Brain microvascular endothelial cell (primary cell): ENCODE results near the gene LSM14A.

Experiments
- DNase-seq: peaks from one replicate; pipeline ENCODE4 v3.0.0-alpha.2; 2020
- H3K27ac ChIP-seq: fragments of 250-450 bp; sonication (Bioruptor Pico); 2 replicates; pipeline ENCODE4 v1.5.1; 2020; ENCODE audit warnings: mild to moderate bottlenecking, moderate library complexity
- H3K27me3 ChIP-seq: fragments of 250-450 bp; sonication (Bioruptor Pico); replicated peaks from 2 replicates; pipeline ENCODE4 v1.5.1; 2020; ENCODE audit warnings: mild to moderate bottlenecking
- H3K36me3 ChIP-seq: fragments of 250-450 bp; sonication (Bioruptor Pico); replicated peaks from 2 replicates; pipeline ENCODE4 v1.5.1; 2020; ENCODE audit warnings: mild to moderate bottlenecking
- H3K4me3 ChIP-seq: 2 replicates; pipeline ENCODE4 v1.5.1; 2011; ENCODE audit warnings: low read depth, mild to moderate bottlenecking, control low read depth, low read length, moderate library complexity
- in situ Hi-C: cut with HindIII; loops from 2 replicates; pipeline ENCODE4 v1.10.0; 2017; ENCODE audit warnings: low sequenced_read_pairs, low pct_ligation_motif_present
- TF ChIP-seq, protein P1 (sequence below): IDR thresholded peaks from 2 replicates; pipeline ENCODE4 v1.5.1; 2011; ENCODE audit warnings: low read depth, mild to moderate bottlenecking, moderate library complexity, low read length, control low read depth, inconsistent platforms; ENCODE audit errors: missing control alignments

Gene LSM14A

DNA sequence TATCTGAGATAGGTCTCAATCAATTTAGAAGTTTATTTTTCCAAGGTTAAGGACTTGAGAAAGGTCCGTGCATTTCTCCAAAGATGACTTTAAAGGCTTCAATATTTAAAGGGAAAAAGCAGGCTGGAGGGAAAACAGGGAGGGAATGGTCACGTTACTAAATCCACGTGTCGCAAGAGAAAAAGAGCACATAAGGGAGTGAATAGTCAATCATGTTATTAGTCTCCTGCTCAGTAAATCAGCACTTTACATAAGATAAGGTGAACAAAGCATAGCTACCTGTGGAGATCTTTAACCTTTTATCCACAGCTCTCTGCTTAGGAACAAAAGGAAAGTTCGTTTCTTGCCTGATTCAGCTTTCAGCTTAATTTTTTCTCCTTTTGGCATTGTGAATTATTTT is 31.3 kb upstream of the LSM14A start:
- DNase-seq: no peak
- H3K36me3 ChIP-seq: no peaks in the 10 kb centered on the region
- TF ChIP-seq, protein P1, sequence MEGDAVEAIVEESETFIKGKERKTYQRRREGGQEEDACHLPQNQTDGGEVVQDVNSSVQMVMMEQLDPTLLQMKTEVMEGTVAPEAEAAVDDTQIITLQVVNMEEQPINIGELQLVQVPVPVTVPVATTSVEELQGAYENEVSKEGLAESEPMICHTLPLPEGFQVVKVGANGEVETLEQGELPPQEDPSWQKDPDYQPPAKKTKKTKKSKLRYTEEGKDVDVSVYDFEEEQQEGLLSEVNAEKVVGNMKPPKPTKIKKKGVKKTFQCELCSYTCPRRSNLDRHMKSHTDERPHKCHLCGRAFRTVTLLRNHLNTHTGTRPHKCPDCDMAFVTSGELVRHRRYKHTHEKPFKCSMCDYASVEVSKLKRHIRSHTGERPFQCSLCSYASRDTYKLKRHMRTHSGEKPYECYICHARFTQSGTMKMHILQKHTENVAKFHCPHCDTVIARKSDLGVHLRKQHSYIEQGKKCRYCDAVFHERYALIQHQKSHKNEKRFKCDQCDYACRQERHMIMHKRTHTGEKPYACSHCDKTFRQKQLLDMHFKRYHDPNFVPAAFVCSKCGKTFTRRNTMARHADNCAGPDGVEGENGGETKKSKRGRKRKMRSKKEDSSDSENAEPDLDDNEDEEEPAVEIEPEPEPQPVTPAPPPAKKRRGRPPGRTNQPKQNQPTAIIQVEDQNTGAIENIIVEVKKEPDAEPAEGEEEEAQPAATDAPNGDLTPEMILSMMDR: no peak

DNA sequence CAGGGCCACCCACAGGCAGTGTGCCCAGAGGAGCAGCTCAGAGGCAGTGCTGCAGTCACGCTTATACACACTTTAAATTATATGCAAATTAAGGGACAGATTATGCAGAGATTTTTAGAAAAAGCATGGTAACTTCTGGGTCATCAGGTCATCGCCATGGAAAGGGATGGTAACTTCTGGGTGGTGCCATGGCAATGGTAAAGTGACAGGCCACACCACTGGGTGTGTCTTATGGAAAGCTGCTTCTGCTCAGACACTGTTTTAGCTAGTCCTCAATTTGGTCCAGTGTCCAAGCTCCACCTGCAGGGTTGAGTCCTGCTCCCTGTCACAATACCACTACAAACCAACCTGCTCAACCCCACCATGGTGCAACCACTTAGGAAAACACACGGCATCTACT is 29.9 kb upstream of the LSM14A start:
- Histone ChIP-seq H3K27me3 (no peaks in the 10 kb centered on the region), H3K27ac (no peak overlapping the region), H3K4me3 (no peak overlapping the region), H3K36me3 (no peaks in the 10 kb centered on the region)
- TF ChIP-seq, protein P1: no peak
- in situ Hi-C loops: no loop called here
- DNase-seq: no peak

More for the DNA sequence above, 31.3 kb upstream of the LSM14A start:
- Histone ChIP-seq H3K4me3 (no peak overlapping the region), H3K27ac (no peak overlapping the region), H3K27me3 (no peaks in the 10 kb centered on the region)
- in situ Hi-C loops: no loop called here

DNA sequence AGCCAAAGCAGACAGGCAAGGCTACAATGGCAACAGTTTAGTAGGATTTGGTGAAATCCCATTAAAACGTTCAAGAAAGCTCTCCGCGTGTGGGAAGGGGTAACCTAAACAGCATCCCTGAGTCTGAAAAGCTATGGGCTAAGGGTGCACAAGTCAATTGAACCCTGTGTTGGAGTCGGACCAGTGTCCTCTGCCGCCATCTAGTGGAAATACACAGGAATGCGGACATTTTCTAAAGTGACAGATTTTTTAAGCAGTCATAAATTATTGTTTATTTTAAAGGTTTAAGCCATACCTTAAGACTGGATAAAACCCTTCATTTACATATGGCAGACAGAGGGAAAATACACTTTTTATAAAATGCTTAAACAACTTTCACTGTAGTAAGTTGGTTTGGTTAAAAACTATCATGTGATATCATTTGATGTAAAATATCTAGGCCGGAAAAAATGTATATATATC is 26.5 kb upstream of the LSM14A start:
- Histone ChIP-seq H3K27ac (no peak overlapping the region), H3K27me3 (no peaks in the 10 kb centered on the region), H3K4me3 (no peak overlapping the region), H3K36me3 (no peaks in the 10 kb centered on the region)
- TF ChIP-seq, protein P1: peak; percentile 82
- DNase-seq: peak; percentile 58
- in situ Hi-C loops: no loop called here

DNA sequence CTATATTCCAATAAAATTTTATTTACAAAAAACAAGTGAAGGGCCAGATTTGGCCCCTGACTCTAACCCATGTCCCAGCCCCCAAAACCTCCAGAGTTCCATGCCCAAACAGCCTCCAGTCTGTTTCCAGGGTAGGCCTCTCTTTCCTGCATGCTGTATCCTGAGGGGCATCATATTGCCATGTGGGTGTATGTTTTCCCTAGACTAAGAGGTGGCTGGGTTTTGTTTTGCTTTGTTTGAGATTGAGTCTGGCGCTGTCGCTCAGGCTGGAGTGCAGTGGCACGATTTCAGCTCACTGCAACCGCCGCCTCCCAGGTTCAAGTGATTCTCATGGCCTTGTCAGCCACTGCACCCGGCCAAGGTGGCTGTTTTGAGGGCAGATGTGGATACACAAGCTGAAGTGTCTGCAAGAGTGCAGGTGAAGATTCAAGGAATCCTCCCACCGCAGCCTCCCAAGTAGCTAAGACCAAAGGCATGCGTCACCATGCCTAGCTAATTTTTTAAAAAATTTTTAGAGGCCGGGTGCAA is 23.6 kb upstream of the LSM14A start:
- no peak for DNase-seq
- TF ChIP-seq, protein P1: no peak
- Histone ChIP-seq H3K27me3 (no peaks in the 10 kb centered on the region), H3K36me3 (no peaks in the 10 kb centered on the region), H3K27ac (no peak overlapping the region), H3K4me3 (no peak overlapping the region)
- in situ Hi-C loops: no loop called here

DNA sequence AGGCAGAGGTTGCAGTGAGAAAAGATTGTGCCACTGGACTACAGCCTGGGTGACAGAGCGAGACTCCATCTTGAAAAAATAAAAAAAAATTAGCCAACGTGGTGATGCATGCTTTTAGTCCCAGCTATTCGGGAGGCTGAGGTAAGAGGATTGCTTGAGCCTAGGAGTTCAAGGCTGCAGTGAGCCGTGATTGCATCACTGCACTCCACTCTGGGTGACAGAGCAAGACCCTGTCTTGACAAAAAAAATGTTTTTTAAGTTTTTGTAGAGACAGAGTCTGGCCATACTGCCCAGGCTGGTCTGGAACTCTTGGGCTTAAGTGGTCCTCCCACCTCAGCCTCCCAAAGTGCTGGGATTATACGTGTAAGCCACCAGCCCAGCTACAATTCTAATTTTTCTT is 22.4 kb upstream of the LSM14A start:
- in situ Hi-C loops: no loop called here
- H3K4me3 ChIP-seq: no peak overlapping the region
- H3K36me3 ChIP-seq: no peaks in the 10 kb centered on the region
- TF ChIP-seq, protein P1: no peak
- no peaks in the 10 kb centered on the region for H3K27me3 ChIP-seq
- no peak overlapping the region for H3K27ac ChIP-seq
- DNase-seq: no peak

DNA sequence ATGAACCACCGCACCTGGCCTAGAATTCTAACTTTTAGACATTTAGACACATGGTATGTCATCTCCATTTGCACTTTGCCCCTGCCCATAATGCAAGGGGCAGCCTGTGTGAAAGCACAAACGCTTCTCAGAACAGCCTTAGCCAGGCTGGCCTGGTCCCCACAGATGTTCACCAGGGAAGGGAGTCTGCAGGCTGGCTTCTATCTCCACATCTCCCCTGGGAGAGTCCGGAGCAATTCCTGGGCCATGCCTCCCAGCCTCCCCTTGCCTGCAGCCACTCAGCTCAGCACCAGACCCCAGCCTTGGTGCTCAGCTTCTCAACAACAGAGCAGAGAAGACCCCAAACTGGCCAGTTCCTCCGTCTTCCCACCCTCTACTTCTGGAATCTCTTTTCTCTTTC is 21.7 kb upstream of the LSM14A start:
- Histone ChIP-seq H3K27me3 (no peaks in the 10 kb centered on the region), H3K4me3 (no peak overlapping the region), H3K36me3 (no peaks in the 10 kb centered on the region), H3K27ac (no peak overlapping the region)
- TF ChIP-seq, protein P1: no peak
- no peak for DNase-seq
- in situ Hi-C loops: no loop called here
